Suprapubic skin (tissue), 3 donors: Measurements from ENCODE around the gene IFIT5.

Experiments
- CTCF ChIP-seq, 2 donors: fragments of 200-600 bp in 1 of 2; fragments of 450-650 bp in 1 of 2; sonication (generic) in 1 of 2; IDR thresholded peaks; one replicate each; pipeline ENCODE4 v1.5.1; 2016 to 2019; ENCODE audit warnings: antibody characterized with exemption in 2 of 2, mild to moderate bottlenecking in 1 of 2, moderate library complexity in 1 of 2
- POLR2AphosphoS5 ChIP-seq, 3 donors: sonication (generic); formaldehyde crosslinking; IDR thresholded peaks; one replicate each; pipeline ENCODE4 v1.6.1; 2017; ENCODE audit warnings: antibody characterized with exemption in 3 of 3

DNA sequence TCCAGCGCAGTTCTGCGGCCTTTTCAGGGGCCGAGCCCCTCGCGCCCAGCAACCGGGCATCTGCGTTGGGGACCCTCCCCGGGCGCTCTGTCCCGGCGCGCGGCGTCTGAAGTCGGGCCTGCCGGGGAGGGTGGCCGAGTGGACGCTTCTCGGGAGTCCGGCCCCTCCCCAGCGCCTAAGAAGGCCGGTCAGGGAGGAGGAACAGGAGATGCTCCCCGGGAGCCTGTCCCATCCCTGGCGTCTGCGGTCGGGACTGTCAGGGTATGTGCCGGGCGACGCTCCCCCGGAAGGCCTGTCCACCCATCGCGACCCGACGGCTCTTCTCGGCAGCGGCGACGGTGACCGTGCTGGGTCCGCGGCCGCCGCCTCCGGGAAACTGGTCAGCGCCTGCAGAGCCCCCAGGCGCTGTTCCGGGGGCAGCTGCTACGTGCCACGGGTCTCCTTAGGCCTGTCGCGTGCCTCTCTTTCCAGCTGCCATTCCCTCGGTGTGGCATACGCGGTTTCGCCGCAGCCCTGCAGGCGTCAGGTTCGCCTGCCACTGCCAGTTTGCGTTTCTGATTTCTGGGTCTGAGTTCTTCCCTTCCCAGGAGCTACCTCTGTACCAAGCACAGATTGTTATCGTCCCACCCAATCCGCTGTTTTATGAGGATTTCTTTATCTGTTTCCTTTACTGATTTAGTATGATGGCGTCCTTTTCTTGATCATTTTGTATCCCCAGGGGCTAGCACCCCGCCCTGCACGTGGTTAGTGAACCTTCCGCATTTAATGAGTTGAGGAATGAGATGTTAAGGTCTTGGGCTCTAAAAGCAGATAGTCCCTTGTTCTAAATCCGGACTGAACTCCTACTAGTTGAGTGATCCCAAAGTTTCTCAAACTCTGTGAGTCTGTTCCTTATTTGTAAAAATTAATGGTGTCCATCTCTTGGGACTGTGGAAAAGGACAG, 782 bp downstream of the IFIT5 start:
- no peak for TF ChIP-seq POLR2AphosphoS5 (IDR thresholded peaks at IDR 0.05)
- no peak for TF ChIP-seq CTCF (IDR thresholded peaks at IDR 0.05)
